NT2/D1 (cell line): ENCODE results near the gene P2RX2.

Experiments
- SUZ12 ChIP-seq: IDR thresholded peaks from 2 replicates; pipeline ENCODE4 v1.6.1; 2011; ENCODE audit not compliant: insufficient read length, insufficient read depth; ENCODE audit errors: extremely low read depth
- YY1 ChIP-seq: IDR thresholded peaks from 2 replicates; pipeline ENCODE4 v1.6.1; 2011; ENCODE audit not compliant: insufficient read length, insufficient read depth
- ZNF274 ChIP-seq: IDR thresholded peaks from 2 replicates; pipeline ENCODE4 v1.6.1; 2011; ENCODE audit warnings: mild to moderate bottlenecking, low read depth, low read length

DNA sequence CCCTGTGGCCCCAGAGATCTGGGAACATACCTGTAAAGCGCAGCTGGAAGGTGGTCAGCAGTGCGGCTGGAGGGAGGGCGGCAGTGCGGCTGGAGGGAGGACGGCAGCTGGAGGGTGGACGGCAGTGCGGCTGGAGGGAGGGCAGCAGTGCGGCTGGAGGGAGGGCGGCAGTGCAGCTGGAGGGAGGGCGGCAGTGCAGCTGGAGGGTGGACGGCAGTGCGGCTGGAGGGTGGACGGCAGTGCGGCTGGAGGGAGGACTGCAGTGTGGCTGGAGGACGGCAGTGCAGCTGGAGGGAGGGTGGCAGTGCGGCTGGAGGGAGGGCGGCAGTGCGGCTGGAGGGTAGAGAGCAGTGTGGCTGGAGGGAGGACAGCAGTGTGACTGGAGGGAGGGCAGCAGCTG lies 31.6 kb upstream of the P2RX2 start:
- TF ChIP-seq YY1 (no peak), SUZ12 (no peak), ZNF274 (no peak)
